Progenitor cell of endocrine pancreas (in vitro differentiated cells): ENCODE results near the gene ELN. TPM values are rescaled to one million over a fixed set of nuclear protein-coding genes. Genes with fewer than 3 reads are reported as not detected.

Source experiments
- DNase-seq: peaks from one replicate; pipeline ENCODE4 v3.0.0; 2021; ENCODE audit warnings: low spot score; ENCODE audit not compliant: unreplicated experiment
- H3K27ac Mint-ChIP-seq: 2 replicates; pipeline ENCODE4 v1.8.0; 2021; ENCODE audit warnings: mild to moderate bottlenecking, moderate library complexity, mixed read lengths
- H3K27me3 Mint-ChIP-seq: 2 replicates; pipeline ENCODE4 v1.8.0; 2021; ENCODE audit warnings: mixed read lengths
- H3K36me3 Mint-ChIP-seq: 2 replicates; pipeline ENCODE4 v1.8.0; 2022; ENCODE audit warnings: mixed read lengths; ENCODE audit not compliant: insufficient read depth
- H3K4me1 Mint-ChIP-seq: 2 replicates; pipeline ENCODE4 v1.8.0; 2021; ENCODE audit warnings: low read depth, mixed read lengths
- H3K4me3 Mint-ChIP-seq: 2 replicates; pipeline ENCODE4 v1.8.0; 2021; ENCODE audit warnings: low read depth, mild to moderate bottlenecking, moderate library complexity, mixed read lengths
- H3K9me3 Mint-ChIP-seq: 2 replicates; pipeline ENCODE4 v1.8.0; 2021; ENCODE audit warnings: low read depth, mixed read lengths
- CTCF ChIP-seq: fragments of 200-600 bp; sonication (generic); IDR thresholded peaks from one replicate; pipeline ENCODE4 v1.5.0; 2021; ENCODE audit warnings: antibody characterized with exemption, mild to moderate bottlenecking; ENCODE audit not compliant: unreplicated experiment
- total RNA-seq: library from RNA; stranded (reverse); gene quantifications from 2 replicates; pipeline ENCODE4 v1.2.1, GENCODE V29; 2021

ELN gene
- total RNA-seq, 1 donor from 2014 or later, result 0.26 TPM

- H3K4me3 Mint-ChIP-seq, result no peak overlapping the region
- no peak overlapping the region for H3K27ac Mint-ChIP-seq
- peaks cover 23% of the 10 kb centered on the region for H3K36me3 Mint-ChIP-seq
- no peaks in the 10 kb centered on the region for H3K9me3 Mint-ChIP-seq
- no peaks in the 10 kb centered on the region for H3K27me3 Mint-ChIP-seq
- TF ChIP-seq CTCF, result no peak
- no peak for DNase-seq
- peaks cover 9% of the 10 kb centered on the region for H3K4me1 Mint-ChIP-seq
These were observed 71.1 kb downstream of the ELN start for GRCh38 chr7:74099031-74099430.

GRCh38 chr7:74101061-74101681, 73.2 kb downstream of the ELN start:
- Mint-ChIP-seq H3K4me1 (peaks cover 3% of the 10 kb centered on the region), H3K36me3 (peaks cover 23% of the 10 kb centered on the region), H3K27ac (peak overlapping the region; percentile 69), H3K4me3 (no peak overlapping the region), H3K9me3 (no peaks in the 10 kb centered on the region), H3K27me3 (no peaks in the 10 kb centered on the region)
- DNase-seq, result no peak
- TF ChIP-seq CTCF, result no peak

- Mint-ChIP-seq H3K36me3 (peaks cover 17% of the 10 kb centered on the region), H3K4me3 (no peak overlapping the region)
- no peak for DNase-seq
These were observed 75.3 kb downstream of the ELN start for GRCh38 chr7:74103219-74103772.

GRCh38 chr7:74104702-74105101, 76.7 kb downstream of the ELN start:
- H3K36me3 Mint-ChIP-seq, result peaks cover 13% of the 10 kb centered on the region
- DNase-seq, result no peak
- no peak overlapping the region for H3K4me3 Mint-ChIP-seq
- no peaks in the 10 kb centered on the region for H3K9me3 Mint-ChIP-seq
- H3K27ac Mint-ChIP-seq, result no peak overlapping the region
- H3K4me1 Mint-ChIP-seq, result peaks cover 3% of the 10 kb centered on the region
- no peak for TF ChIP-seq CTCF
- H3K27me3 Mint-ChIP-seq, result no peaks in the 10 kb centered on the region

More at GRCh38 chr7:74103219-74103772, 75.3 kb downstream of the ELN start:
- Mint-ChIP-seq H3K4me1 (peaks cover 3% of the 10 kb centered on the region), H3K27me3 (no peaks in the 10 kb centered on the region), H3K27ac (no peak overlapping the region), H3K9me3 (no peaks in the 10 kb centered on the region)
- no peak for TF ChIP-seq CTCF

- no peaks in the 10 kb centered on the region for H3K27me3 Mint-ChIP-seq
- no peaks in the 10 kb centered on the region for H3K9me3 Mint-ChIP-seq
- no peak for TF ChIP-seq CTCF
- H3K27ac Mint-ChIP-seq, result no peak overlapping the region
- H3K4me3 Mint-ChIP-seq, result no peak overlapping the region
- H3K36me3 Mint-ChIP-seq, result peaks cover 11% of the 10 kb centered on the region
- no peak for DNase-seq
- no peaks in the 10 kb centered on the region for H3K4me1 Mint-ChIP-seq
These were observed 78.0 kb downstream of the ELN start for GRCh38 chr7:74105992-74106391.
